ENCODE data around the gene ZNF138. TPM values are rescaled to one million over a fixed set of nuclear protein-coding genes. Genes with fewer than 3 reads are reported as not detected.
"Not testable (repeated sequence)": the region's sequence is repeated elsewhere in the genome, so short reads cannot be mapped to it uniquely, and the experiment has no call there.

The ZNF138 gene
- total RNA-seq, 1 experiment from 2014 or later = 2.6 TPM

- not testable (repeated sequence) for DNase-seq (ENCODE audit: low spot score)
Observed at GRCh38 chr7:64838051-64838450, 43.8 kb downstream of the ZNF138 start.

GRCh38 chr7:64838691-64839090 is 44.5 kb downstream of the ZNF138 start:
- no peak for DNase-seq (ENCODE audit: low spot score)

GRCh38 chr7:64839910-64840309 is 45.7 kb downstream of the ZNF138 start:
- no peak for DNase-seq (ENCODE audit: low spot score)

GRCh38 chr7:64849250-64849923 is 55.2 kb downstream of the ZNF138 start:
- DNase-seq (ENCODE audit: low spot score) = no peak

GRCh38 chr7:64849924-64850499 is 55.8 kb downstream of the ZNF138 start:
- no peak for DNase-seq (ENCODE audit: low spot score)

DNA sequence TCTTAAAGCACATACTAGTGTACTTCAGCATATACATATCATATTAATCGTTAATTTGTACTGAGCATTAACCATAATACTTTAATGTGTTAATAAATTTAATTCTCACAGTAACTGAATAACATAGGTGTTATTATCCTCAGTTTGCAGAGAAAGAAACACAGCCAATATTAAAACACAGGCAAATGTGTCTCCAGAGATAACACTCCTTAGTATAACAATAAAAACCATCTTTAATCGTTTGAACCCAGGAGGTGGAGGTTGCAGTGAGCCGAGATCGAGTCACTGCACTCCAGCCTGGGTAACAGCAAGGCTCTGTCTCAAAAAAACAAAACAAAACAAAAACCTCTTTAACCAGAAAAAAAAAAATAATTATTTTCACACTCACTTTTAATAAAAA is 59.5 kb downstream of the ZNF138 start:
- DNase-seq (ENCODE audit: low spot score) = no peak

DNA sequence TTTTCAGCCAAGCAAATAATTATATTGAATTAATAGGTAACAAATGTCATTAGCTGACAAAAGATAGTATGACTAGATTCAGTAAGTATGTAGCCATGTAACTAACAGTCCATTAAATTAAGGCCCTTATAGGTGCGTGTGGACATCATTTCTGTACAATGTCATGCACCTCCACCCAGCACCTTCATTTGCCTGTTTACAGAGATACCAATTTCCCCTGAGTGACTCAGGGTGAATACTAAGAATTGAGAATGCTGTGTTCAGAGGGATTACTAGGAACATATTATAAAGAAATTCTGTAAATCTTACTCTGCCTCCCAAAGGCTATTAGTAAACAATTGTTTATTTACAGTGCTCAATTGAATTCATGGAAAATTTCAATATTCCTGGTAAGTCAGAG is 60.7 kb downstream of the ZNF138 start:
- no peak for DNase-seq (ENCODE audit: low spot score)

- no peak for DNase-seq (ENCODE audit: low spot score)
Observed at GRCh38 chr7:64863021-64863420, 68.8 kb downstream of the ZNF138 start.

- DNase-seq (ENCODE audit: low spot score) = not testable (repeated sequence)
Observed at GRCh38 chr7:64863530-64863929, 69.3 kb downstream of the ZNF138 start.

- no peak for DNase-seq (ENCODE audit: low spot score)
Observed at GRCh38 chr7:64863969-64864368, 69.7 kb downstream of the ZNF138 start.

GRCh38 chr7:64867863-64868440 is 73.7 kb downstream of the ZNF138 start:
- DNase-seq (ENCODE audit: low spot score) = no peak

DNA sequence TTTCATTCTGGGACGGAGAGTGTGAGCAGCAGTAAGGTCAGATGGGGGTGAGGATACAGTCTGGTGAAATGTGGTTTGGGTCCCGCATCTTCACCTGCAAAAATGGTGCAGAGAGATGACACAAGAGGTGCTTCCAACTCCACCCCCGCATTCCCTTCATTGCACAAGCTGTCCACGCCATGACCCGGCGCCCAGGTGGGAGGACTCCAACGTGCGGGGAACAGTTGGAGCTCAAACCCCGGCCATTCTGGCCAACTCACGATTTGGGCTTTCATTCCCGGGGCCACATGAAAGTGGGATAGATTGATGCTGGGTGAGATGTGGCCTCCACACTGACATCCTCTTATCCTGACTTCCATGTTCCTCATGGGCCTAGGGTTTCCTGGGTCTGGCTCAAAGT is 74.3 kb downstream of the ZNF138 start:
- DNase-seq (ENCODE audit: low spot score) = no peak

DNA sequence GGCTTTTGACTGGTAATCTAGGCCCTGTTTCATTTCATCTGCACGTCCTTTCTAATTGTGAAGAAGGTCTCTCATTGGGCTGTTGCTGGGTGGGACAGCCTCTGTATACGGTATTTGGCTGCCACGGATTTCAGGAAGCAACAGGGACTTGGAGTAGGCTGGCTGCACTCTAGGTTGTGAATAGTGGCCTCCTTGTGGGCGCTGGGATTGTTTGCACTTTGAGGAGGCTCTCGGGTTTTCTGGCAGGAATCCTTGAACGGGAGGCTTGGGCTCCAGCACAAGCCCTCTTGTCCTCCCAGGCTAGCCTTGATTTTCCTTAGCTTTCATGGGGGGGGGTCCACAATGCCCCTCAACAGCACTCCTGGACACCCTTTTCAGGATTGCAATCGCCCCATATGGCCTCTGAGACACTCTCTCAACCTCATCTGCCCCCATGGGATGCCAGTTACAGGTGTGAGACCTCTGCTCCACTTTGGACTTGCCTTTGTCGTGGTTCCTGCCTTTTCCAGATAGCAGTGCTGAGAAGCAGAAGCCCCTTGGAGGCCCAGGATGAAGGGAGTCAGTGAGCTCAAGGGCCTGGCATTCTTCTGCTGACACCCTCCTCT is 75.0 kb downstream of the ZNF138 start:
- DNase-seq (ENCODE audit: low spot score) = peak; percentile 2

GRCh38 chr7:64869912-64870562 is 75.8 kb downstream of the ZNF138 start:
- no peak for DNase-seq (ENCODE audit: low spot score)

- DNase-seq (ENCODE audit: low spot score) = no peak
Observed at GRCh38 chr7:64870656-64871055, 76.4 kb downstream of the ZNF138 start.

DNA sequence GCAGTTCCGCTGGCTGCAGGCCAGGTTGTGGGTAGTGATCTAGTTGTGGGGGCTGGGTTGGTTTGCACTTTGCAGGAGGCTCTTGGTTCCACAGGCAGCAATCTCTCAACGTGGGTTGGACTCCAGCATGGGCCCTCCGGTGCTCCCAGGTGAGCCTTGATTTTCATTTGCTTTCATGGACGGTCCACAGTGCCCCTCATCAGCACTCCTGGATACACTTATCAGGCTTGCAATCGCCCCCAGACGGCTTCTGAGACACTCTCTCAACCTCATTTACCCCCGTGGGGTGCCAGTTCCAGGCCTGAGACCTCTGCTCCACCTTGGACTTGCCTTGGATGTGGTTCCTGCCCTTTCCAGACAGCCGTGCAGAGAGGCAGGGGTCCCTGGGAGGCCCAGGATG is 77.5 kb downstream of the ZNF138 start:
- DNase-seq (ENCODE audit: low spot score) = no peak

GRCh38 chr7:64872351-64873154 is 78.3 kb downstream of the ZNF138 start:
- DNase-seq (ENCODE audit: low spot score) = no peak

- no peak for DNase-seq (ENCODE audit: low spot score)
Observed at GRCh38 chr7:64873155-64873500, 78.9 kb downstream of the ZNF138 start.

DNA sequence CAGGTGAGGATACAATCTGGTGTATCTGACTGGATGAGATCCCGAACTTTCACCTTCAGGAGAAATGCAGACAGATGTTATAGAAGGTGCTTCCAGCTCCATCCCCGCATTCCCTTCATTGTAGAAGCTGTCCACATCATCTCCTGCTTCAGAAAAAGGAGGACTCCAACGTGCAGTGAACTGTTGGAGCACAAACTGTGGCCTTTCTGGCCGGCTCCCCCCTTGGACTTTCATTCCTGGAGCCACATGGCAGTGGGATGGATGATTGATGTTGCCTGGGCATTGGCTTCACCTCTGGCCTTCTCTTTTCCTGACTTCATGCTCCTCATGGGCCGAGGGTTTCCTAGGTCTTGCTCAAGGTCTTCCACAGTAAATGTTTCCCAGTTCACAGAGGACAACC is 79.3 kb downstream of the ZNF138 start:
- no peak for DNase-seq (ENCODE audit: low spot score)

DNA sequence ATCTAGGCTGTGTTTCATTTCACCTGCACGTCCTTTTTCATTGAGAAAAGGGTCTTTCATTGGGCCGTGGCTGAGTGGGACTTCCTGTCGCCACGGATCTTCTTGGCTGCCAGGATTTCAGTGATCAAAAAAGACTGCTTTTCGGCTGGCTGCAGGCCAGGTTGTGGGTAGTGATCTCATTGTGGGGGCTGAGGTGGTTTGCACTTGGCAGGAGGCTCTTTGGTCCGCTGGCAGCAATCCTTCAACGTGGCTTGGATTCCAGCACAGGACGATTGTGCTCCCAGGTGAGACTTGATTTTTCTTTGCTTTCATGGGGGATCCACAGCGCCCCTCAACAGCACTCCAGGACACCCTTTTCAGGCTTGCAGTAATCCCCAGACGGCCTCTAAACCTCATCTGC is 79.9 kb downstream of the ZNF138 start:
- no peak for DNase-seq (ENCODE audit: low spot score)

DNA sequence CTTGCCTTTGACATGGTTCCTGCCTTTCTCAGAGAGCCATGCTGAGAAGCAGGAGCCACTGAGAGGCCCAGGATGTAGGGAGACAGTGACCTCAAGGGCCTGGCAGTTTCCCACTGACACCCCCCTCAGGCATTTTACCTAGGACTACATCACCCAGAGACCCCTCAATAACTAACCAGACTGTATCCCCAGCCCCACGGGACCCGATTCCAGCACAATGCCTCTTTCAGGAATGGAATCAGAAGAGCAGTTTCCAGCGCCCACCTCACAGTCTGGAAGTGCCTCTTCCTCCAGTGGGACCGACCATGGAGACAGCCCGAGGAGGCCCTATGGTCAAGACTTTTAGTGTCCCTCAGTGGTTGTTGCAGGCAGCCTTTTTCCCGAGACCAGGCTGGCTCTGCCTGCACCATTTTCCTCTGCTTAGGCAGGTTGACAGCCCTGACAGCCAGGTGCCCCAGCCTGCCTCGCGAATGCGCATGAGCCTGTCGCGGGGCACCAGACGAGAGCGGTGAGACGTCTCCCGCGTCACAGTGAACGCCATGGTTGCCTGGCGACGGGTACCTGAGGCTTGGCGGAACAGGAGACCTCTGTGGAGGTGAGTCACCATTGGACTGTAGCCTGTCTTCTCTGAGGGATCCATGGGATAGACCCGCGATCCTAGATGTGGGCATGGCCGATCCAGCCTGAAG is 80.5 kb downstream of the ZNF138 start:
- no peak for DNase-seq (ENCODE audit: low spot score)

Measured in HT-29 (cell line).